OCI-LY7 (cell line): ENCODE measurements around the gene PDZRN3. TPM values are rescaled to one million over a fixed set of nuclear protein-coding genes. Genes with fewer than 3 reads are reported as not detected.

Experiments used
- BruUV-seq: library from RNA; stranded (reverse); fragments of 400-500 nt; replicated peaks from 2 replicates; lab custom pipeline; 2021; lab: Mats Ljungman, UMichigan
- CTCF ChIA-PET: fragments of 300-600 bp; sonication (Branson Sonifier 250); formaldehyde crosslinking; loops from one replicate; lab custom pipeline; 2022; ENCODE audit warnings: antibody characterized with exemption; ENCODE audit not compliant: unreplicated experiment; lab: Charles Lee
- POLR2A ChIA-PET: fragments of 300-600 bp; sonication (Branson Sonifier 250); formaldehyde crosslinking; loops from one replicate; lab custom pipeline; 2022; ENCODE audit warnings: antibody characterized with exemption; lab: Charles Lee
- DNase-seq: peaks from one replicate; pipeline ENCODE4 v3.0.0-alpha.2; 2015; ENCODE audit warnings: low spot score
- H2AFZ ChIP-seq: fragments of 200-600 bp; sonication (generic), shearing (Covaris generic); 2 replicates; pipeline ENCODE4 v1.6.1; 2014; ENCODE audit warnings: mild to moderate bottlenecking, antibody characterized with exemption, low read length, moderate library complexity
- H3K27ac ChIP-seq: fragments of 200-600 bp; sonication (generic); 2 replicates; pipeline ENCODE4 v1.5.1; 2014; ENCODE audit warnings: mixed run types, low read depth, mild to moderate bottlenecking, moderate library complexity, low read length, inconsistent platforms; ENCODE audit not compliant: poor library complexity, severe bottlenecking
- H3K36me3 ChIP-seq: fragments of 200-600 bp; sonication (generic); 2 replicates; pipeline ENCODE4 v1.6.1; 2014; ENCODE audit warnings: mild to moderate bottlenecking, antibody characterized with exemption, low read length, moderate library complexity, mixed read lengths; ENCODE audit not compliant: insufficient read depth
- H3K4me1 ChIP-seq: fragments of 200-600 bp; sonication (generic); 2 replicates; pipeline ENCODE4 v1.5.1; 2014; ENCODE audit warnings: mild to moderate bottlenecking, low read length; ENCODE audit not compliant: insufficient read depth, poor library complexity, severe bottlenecking
- H3K4me2 ChIP-seq: fragments of 200-600 bp; sonication (generic); 2 replicates; pipeline ENCODE4 v1.6.1; 2014; ENCODE audit warnings: mild to moderate bottlenecking, low read length
- H3K4me3 ChIP-seq: fragments of 200-600 bp; sonication (generic); 2 replicates; pipeline ENCODE4 v1.5.1; 2014; ENCODE audit warnings: mild to moderate bottlenecking, low read depth, low read length; ENCODE audit not compliant: poor library complexity, severe bottlenecking
- H3K79me2 ChIP-seq: fragments of 200-600 bp; sonication (generic); 2 replicates; pipeline ENCODE4 v1.6.1; 2016; ENCODE audit warnings: low read depth, mild to moderate bottlenecking, low read length, moderate library complexity, mixed read lengths; ENCODE audit not compliant: insufficient read depth
- H3K9me2 ChIP-seq: fragments of 200-600 bp; sonication (generic); 2 replicates; pipeline ENCODE4 v1.6.1; 2016; ENCODE audit warnings: mild to moderate bottlenecking, low read length, mixed read lengths; ENCODE audit not compliant: insufficient read depth
- H3K9me3 ChIP-seq: fragments of 200-600 bp; sonication (generic); 2 replicates; pipeline ENCODE4 v1.6.1; 2014; ENCODE audit warnings: mild to moderate bottlenecking, mixed run types, low read length, mixed read lengths
- H4K20me1 ChIP-seq: fragments of 200-600 bp; sonication (generic); 2 replicates; pipeline ENCODE4 v1.6.1; 2014; ENCODE audit warnings: mild to moderate bottlenecking, antibody characterized with exemption, low read length, moderate library complexity, mixed read lengths; ENCODE audit not compliant: insufficient read depth
- EZH2phosphoT487 ChIP-seq: fragments of 200-600 bp; sonication (generic); IDR thresholded peaks from 2 replicates; pipeline ENCODE4 v1.6.1; 2018; ENCODE audit warnings: low read depth, borderline replicate concordance, mild to moderate bottlenecking, mixed run types, antibody characterized with exemption, low read length, moderate library complexity, mixed read lengths
- intact Hi-C: fragments of 100-400 bp; cut with micrococcal nuclease; formaldehyde crosslinking; loops from one replicate; pipeline ENCODE4 v1.10.0; 2022; ENCODE audit not compliant: unreplicated experiment
- total RNA-seq, 2 experiments: library from RNA; depleted of rRNA in 1 of 2; stranded (reverse); fragments of >200 nt in 1 of 2; shearing (Covaris generic) in 1 of 2; gene quantifications; 2 replicates each; pipeline ENCODE4 v1.2.3, GENCODE V29; 2014 to 2022
- TF ChIP-seq, protein P1 (sequence below): fragments of 200-600 bp; sonication (generic); conservative IDR thresholded peaks from 2 replicates; pipeline ENCODE4 v1.5.1; 2014; ENCODE audit warnings: mild to moderate bottlenecking, antibody characterized with exemption, low read length, moderate library complexity, mixed read lengths

The PDZRN3 gene
- total RNA-seq, 2 experiments from 2014 or later: 0.95 TPM; not detected in 1

DNA sequence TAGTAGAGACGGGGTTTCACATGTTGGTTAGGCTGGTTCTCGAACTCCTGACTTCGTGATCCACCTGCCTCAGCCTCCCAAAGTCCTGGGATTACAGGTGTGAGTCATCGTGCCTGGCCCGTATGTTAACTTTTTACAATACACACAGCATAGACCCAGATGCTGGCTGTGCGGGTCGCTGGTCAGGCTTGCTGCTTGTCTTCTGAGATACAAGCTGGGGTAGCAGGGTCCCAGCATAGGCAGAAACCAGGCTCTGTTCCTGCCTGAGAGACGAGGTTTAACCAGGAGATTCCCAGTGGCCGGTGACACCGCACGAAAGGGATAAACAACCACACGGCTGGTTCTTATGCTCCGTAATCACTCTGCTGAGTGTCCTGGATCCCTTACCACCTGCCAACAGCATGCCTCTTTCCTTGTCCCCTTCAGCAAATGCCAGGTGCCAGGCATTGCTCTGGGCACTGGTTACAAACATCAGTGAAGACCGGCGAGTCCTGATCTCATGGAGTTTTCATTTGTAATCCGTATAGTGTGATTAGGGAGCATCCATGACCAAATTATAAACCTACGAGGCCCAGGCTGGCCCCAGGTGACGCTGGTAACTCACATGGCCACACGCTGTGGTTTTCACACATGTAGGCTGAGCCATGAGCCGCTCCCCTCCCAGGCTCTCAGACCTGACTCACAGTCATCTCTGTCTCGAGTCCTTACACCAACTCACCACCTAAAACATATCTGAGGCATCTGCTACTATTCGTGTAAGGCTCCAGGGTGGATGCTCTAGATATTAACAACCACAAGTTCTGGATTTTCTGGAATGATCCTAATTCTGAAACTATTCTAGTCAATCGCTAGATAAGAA is 125.7 kb downstream of the PDZRN3 start:
- Histone ChIP-seq H2AFZ (no peak overlapping the region), H3K27ac (no peak overlapping the region), H3K4me1 (no peaks in the 10 kb centered on the region), H3K9me2 (no peaks in the 10 kb centered on the region), H4K20me1 (no peaks in the 10 kb centered on the region), H3K4me3 (no peak overlapping the region), H3K9me3 (no peaks in the 10 kb centered on the region), H3K4me2 (no peak overlapping the region), H3K79me2 (no peaks in the 10 kb centered on the region), H3K36me3 (no peaks in the 10 kb centered on the region)
- CTCF ChIA-PET: no interaction called here
- no TSS peak for BruUV-seq
- no peak for DNase-seq
- intact Hi-C loops: no loop called here
- POLR2A ChIA-PET: interaction anchor here (0.5 to 2.4 kb wide), 4 partner anchors 10 to 51 kb away, joined by 3 to 11 read pairs (median 4); no protein-coding TSS in a partner anchor
- TF ChIP-seq EZH2phosphoT487: no peak
- TF ChIP-seq, protein P1, sequence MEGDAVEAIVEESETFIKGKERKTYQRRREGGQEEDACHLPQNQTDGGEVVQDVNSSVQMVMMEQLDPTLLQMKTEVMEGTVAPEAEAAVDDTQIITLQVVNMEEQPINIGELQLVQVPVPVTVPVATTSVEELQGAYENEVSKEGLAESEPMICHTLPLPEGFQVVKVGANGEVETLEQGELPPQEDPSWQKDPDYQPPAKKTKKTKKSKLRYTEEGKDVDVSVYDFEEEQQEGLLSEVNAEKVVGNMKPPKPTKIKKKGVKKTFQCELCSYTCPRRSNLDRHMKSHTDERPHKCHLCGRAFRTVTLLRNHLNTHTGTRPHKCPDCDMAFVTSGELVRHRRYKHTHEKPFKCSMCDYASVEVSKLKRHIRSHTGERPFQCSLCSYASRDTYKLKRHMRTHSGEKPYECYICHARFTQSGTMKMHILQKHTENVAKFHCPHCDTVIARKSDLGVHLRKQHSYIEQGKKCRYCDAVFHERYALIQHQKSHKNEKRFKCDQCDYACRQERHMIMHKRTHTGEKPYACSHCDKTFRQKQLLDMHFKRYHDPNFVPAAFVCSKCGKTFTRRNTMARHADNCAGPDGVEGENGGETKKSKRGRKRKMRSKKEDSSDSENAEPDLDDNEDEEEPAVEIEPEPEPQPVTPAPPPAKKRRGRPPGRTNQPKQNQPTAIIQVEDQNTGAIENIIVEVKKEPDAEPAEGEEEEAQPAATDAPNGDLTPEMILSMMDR: no peak

DNA sequence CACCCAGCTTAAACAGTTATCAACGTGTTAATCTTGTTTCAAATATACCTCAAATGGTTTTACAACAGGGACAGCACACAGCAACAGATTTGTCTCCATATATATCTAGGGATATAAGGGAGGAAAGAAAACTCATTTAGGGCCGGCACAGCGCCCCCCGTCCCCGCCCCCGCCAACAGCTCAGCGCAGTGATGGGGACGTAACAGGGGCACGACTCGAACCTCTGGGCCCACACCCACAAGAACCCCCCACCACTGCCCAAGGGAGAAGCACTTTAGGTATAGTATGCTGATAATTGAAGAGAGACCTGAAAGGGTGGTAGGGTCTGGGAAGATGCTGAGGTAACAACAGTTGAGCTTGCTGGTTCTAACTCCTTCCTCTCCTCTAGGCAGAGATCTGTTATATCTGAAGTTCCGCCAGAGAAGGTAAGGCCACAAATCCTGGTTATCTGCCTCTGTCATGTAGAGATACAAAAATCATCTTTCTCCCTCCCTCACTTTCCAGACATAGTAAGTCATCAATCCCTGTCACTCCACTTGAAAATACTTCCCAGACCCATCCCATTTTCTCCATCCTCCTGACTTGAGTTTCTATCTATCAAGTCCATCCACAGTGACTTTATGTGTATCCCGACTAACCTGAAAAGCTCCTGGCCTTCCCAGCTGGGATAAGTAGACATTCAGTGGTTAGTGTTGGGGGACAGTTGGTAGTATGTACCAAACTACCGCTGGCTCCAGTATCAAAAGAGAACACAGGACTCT is 126.9 kb downstream of the PDZRN3 start:
- no peaks in the 10 kb centered on the region for H4K20me1 ChIP-seq
- intact Hi-C loops: no loop called here
- CTCF ChIA-PET: no interaction called here

More for the DNA sequence above, 126.9 kb downstream of the PDZRN3 start:
- Histone ChIP-seq H3K9me3 (no peaks in the 10 kb centered on the region), H3K27ac (no peak overlapping the region), H3K36me3 (no peaks in the 10 kb centered on the region), H3K4me2 (no peak overlapping the region), H3K9me2 (no peaks in the 10 kb centered on the region), H3K4me3 (no peak overlapping the region), H3K4me1 (no peaks in the 10 kb centered on the region), H3K79me2 (no peaks in the 10 kb centered on the region), H2AFZ (no peak overlapping the region)
- no peak for DNase-seq
- BruUV-seq: no TSS peak
- POLR2A ChIA-PET: interaction anchor here (0.6 to 2.4 kb wide), 4 partner anchors 10 to 512 kb away, joined by 3 to 11 read pairs (median 4); no protein-coding TSS in a partner anchor
- no peak for TF ChIP-seq EZH2phosphoT487
- TF ChIP-seq, protein P1: no peak
